Left ventricle myocardium inferior (tissue), 1 donor: ENCODE measurements around the gene HDHD3. TPM values are rescaled to one million over a fixed set of nuclear protein-coding genes. Genes with fewer than 3 reads are reported as not detected.
"Not testable (repeated sequence)": the region's sequence is repeated elsewhere in the genome, so short reads cannot be mapped to it uniquely, and the experiment has no call there.

Source experiments
- DNase-seq: peaks from one replicate; pipeline ENCODE4 v3.0.0-alpha.2; 2020
- H3K27ac ChIP-seq: fragments of 200-600 bp; replicated peaks from 2 replicates; pipeline ENCODE4 v1.8.0; 2021
- H3K27me3 ChIP-seq: fragments of 200-600 bp; 2 replicates; pipeline ENCODE4 v1.8.0; 2021; ENCODE audit warnings: low read depth
- H3K36me3 ChIP-seq: fragments of 200-600 bp; 2 replicates; pipeline ENCODE4 v1.8.0; 2021
- H3K4me1 ChIP-seq: fragments of 200-600 bp; 2 replicates; pipeline ENCODE4 v1.8.0; 2021
- H3K4me3 ChIP-seq: fragments of 200-600 bp; 2 replicates; pipeline ENCODE4 v1.8.0; 2021; ENCODE audit warnings: mild to moderate bottlenecking, moderate library complexity
- H3K9me3 ChIP-seq: fragments of 200-600 bp; replicated peaks from 2 replicates; pipeline ENCODE4 v1.8.0; 2021
- intact Hi-C: fragments of 100-400 bp; cut with micrococcal nuclease; formaldehyde crosslinking; loops from one replicate; pipeline ENCODE4 v1.11.0; 2022
- total RNA-seq: library from RNA; stranded (reverse); fragmentation: NEBNext Ultra II Directional; extraction: Animal tissue kit (Norgen Biotek cat#: 25700); gene quantifications from one replicate; pipeline ENCODE4 v1.2.1, GENCODE V29; 2021
- TF ChIP-seq, protein P1 (sequence below): fragments of 200-600 bp; IDR thresholded peaks from 2 replicates; pipeline ENCODE4 v1.8.0; 2021; ENCODE audit warnings: antibody characterized with exemption, mild to moderate bottlenecking, borderline replicate concordance
- donor health status: DM: no; HTN: yes; CAD: no; lungs with severe emphysema.

HDHD3 gene
- total RNA-seq, 1 donor from 2014 or later = 8.9 TPM

DNA sequence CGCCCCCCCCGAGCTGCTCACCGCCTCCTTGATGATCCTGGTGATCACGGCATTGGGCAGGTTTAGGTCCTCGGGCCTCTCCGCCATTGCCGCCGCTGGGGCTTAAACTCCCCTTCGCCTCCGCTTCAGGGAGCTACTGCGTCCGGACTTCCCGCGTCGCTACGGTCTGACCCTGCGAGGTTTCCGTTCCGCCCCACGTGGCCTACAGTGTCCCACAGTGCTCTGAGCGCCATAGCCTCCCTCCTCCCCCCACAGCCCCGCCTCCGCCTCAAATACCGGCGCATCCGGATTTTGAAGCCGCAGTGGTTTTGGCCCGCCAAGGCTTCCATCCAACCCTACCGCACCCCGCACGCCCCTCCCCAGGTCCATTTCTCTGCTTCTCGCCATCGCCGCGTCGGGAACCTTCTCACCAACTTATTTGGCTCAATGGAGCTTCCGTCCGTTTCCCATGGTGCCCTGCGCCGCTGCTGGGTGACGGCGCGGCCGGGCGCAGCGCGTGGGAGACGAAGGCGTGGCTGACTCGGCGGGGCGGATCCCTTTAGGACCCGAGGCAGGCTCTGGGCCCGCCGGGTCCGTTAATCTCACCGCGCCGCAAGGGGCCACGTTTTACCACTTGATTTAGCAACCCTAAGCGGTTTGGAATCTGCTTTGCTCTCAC, 33.5 kb upstream of the HDHD3 start, which contains the start of the genes C9orf43 and POLE3:
Gene C9orf43, plus strand, starts transcription at position 541 of the 658 bp plus-strand sequence. CDS start 2,747 bp downstream, outside the sequence.
Gene POLE3, minus strand, starts transcription at position 469 of the 658 bp plus-strand sequence. Its CDS starts 382 bp downstream, at position 87.
- Histone ChIP-seq H3K27ac (peak within 1 kb of the TSS; percentile 96), H3K4me1 (peaks cover 33% of the 10 kb centered on the region), H3K9me3 (no peaks in the 10 kb centered on the region), H3K27me3 (no peaks in the 10 kb centered on the region), H3K36me3 (peaks cover 19% of the 10 kb centered on the region), H3K4me3 (peak within 1 kb of the TSS; percentile 94)
- TF ChIP-seq, protein P1, sequence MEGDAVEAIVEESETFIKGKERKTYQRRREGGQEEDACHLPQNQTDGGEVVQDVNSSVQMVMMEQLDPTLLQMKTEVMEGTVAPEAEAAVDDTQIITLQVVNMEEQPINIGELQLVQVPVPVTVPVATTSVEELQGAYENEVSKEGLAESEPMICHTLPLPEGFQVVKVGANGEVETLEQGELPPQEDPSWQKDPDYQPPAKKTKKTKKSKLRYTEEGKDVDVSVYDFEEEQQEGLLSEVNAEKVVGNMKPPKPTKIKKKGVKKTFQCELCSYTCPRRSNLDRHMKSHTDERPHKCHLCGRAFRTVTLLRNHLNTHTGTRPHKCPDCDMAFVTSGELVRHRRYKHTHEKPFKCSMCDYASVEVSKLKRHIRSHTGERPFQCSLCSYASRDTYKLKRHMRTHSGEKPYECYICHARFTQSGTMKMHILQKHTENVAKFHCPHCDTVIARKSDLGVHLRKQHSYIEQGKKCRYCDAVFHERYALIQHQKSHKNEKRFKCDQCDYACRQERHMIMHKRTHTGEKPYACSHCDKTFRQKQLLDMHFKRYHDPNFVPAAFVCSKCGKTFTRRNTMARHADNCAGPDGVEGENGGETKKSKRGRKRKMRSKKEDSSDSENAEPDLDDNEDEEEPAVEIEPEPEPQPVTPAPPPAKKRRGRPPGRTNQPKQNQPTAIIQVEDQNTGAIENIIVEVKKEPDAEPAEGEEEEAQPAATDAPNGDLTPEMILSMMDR = no peak
- intact Hi-C loops = no loop called here
- peak; percentile 95 for DNase-seq

DNA sequence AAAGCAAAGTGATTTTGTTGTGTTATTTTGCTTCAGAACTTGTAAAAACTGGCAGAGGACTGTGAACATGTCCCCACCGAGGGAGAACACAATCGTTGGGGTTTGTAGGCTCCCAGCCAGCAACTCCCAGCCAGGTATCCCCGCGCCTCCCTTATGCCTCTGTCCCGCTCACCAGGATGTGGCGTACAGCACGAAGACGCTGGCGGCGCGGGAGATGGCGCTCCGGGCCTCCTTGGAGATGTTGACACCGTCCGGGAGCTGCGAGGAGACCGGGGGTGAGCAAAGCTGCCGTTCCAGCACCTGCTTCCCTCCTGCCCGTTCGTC, 33.1 kb upstream of the HDHD3 start:
- Histone ChIP-seq H3K9me3 (no peaks in the 10 kb centered on the region), H3K27ac (peak overlapping the region; percentile 96), H3K4me1 (peaks cover 36% of the 10 kb centered on the region), H3K27me3 (no peaks in the 10 kb centered on the region), H3K36me3 (peaks cover 19% of the 10 kb centered on the region), H3K4me3 (peak overlapping the region; percentile 94)
- intact Hi-C loops = no loop called here
- TF ChIP-seq, protein P1 = no peak
- no peak for DNase-seq

DNA sequence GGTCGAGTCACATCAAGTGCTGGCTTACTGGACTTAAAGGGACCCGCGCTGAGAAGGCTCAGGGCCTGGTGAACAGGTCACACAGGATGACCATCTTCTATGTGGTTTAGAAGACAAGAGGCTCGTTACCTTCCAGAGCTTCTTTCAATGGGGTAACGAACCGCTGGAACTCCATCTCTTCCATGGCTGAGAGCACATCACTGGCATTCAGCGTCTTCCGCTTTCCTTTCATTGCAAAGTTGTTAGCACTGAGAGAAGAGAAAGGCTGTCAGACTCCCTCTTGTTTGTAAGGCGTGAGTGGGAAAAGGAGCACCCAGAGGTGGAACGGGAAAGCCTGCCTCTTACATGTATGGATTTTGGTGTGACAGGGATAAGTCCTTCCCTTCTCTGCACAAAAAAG, 32.7 kb upstream of the HDHD3 start:
- Histone ChIP-seq H3K4me1 (peaks cover 38% of the 10 kb centered on the region), H3K27me3 (no peaks in the 10 kb centered on the region), H3K9me3 (no peaks in the 10 kb centered on the region), H3K4me3 (peak overlapping the region; percentile 94), H3K36me3 (peaks cover 19% of the 10 kb centered on the region), H3K27ac (peak overlapping the region; percentile 96)
- no peak for DNase-seq
- TF ChIP-seq, protein P1 = no peak
- intact Hi-C loops = no loop called here

DNA sequence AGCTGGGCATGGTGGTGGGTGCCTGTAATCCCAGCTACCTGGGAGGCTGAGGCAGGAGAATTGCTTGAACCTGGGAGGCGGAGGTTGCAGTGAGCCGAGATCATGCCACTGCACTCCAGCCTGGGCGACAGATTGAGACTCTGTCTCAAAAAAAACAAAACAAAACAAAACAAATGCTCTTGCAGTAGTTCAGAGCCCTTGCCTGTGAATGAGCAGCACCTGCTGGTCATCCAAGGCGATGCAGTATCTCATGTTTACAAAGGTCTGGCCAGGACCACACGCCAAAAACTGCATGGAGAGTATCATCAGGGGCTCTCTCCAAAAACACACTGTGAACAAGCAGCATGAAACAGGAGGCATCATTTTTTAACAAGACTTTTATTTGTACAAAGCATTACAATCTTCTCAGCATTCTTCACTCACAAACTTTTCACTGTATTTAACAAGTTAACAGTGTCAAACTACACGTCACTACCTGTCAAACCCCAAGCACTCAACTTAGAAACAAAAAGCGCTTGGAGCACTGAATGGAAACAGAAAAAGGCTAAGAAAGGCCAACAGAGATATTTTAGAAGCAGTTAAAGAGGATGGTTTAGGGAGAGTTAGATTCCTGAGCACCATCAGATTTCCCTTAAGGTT, 30.2 kb upstream of the HDHD3 start:
- H3K36me3 ChIP-seq = peaks cover 19% of the 10 kb centered on the region
- TF ChIP-seq, protein P1 = peak; percentile 81
- H3K4me3 ChIP-seq, H3K9me3 ChIP-seq, H3K27me3 ChIP-seq, intact Hi-C loops: not testable (repeated sequence)
- DNase-seq = peak; percentile 51
- peak overlapping the region; percentile 60 for H3K27ac ChIP-seq
- H3K4me1 ChIP-seq = peaks cover 39% of the 10 kb centered on the region

DNA sequence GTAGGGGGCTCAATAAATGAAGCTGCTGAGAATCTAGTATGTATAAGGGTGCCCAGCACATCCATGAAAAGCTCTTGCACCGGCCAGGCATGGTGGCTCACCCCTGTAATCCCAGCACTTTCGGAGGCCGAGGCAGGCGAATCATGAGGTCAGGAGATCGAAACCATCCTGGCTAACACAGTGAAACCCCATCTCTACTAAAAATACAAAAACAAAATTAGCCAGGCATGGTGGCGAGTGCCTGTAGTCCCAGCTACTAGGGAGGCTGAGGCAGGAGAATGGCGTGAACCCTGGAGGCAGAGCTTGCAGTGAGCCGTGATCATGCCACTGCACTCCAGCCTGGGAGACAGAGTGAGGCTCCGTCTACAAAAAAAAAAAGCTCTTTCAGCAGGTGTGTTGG, 29.6 kb upstream of the HDHD3 start:
- Histone ChIP-seq H3K4me1 (peaks cover 39% of the 10 kb centered on the region), H3K36me3 (peaks cover 19% of the 10 kb centered on the region), H3K27ac (peak overlapping the region; percentile 60)
- intact Hi-C loops, H3K9me3 ChIP-seq, H3K4me3 ChIP-seq, DNase-seq, H3K27me3 ChIP-seq: not testable (repeated sequence)

DNA sequence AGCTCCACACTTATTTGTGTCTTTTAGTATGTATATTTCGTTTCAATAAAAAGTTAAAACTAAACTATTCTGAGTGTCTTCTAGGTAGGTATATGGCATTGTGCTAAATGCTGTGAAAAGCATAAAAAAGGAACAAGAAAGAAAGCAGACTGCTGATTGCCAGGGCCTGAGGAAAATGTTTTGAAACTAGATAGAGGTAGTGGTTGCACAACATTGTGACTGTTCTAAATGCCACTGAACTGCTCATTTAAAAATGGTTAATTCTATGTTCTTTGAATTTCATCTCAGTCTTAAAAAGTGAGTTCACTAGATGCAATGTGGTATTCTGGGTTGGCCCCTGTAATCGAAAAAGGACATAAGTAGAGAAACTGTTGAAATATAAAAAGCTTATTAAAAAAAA, 26.9 kb upstream of the HDHD3 start:
- TF ChIP-seq, protein P1 = no peak

More for the DNA sequence above, 26.9 kb upstream of the HDHD3 start:
- H3K9me3 ChIP-seq = no peaks in the 10 kb centered on the region
- peaks cover 48% of the 10 kb centered on the region for H3K4me1 ChIP-seq
- no peak overlapping the region for H3K4me3 ChIP-seq
- no peak overlapping the region for H3K27ac ChIP-seq
- no peak for DNase-seq
- H3K36me3 ChIP-seq = peaks cover 15% of the 10 kb centered on the region
- no peaks in the 10 kb centered on the region for H3K27me3 ChIP-seq
- intact Hi-C loops = no loop called here
